GM19397 (cell line): ENCODE measurements around the gene ADARB1.

ENCODE experiments used
- ATAC-seq: cut with Tn5 transposase; IDR thresholded peaks from one replicate; pipeline ENCODE4 v1.9.1; 2021; ENCODE audit warnings: mild to moderate bottlenecking, moderate library complexity; ENCODE audit not compliant: unreplicated experiment

Gene ADARB1

DNA sequence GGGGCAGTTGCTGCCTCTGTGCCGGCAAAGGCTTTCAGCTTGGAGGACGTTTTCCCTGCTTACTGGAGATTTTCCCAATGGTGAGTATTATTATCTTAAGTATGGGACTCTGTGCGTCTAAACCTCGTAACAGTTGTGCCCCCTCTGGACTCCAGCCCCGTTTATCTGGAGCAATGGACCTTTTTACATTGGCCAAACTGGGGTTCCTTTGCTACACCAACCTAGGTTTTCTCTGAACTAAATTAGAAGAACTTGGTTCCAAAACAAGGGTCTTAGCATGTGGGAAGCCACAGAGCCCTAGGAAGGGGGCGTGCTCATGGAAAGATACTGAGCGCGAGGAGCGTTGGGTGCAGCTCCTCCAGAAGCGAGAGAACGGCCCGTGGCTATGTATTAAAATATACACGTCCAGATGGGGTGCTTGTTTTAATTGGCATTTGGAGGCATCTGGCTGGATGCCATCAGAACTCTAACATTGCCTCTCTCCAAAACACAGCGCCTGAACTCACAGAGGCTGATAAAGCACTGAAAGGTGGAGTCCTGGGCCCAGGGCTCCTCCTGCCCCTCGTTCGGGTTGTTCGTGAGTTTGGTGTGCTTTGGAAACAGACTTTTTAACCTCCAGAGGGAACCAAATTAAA, 184.9 kb downstream of the ADARB1 start:
- ATAC-seq = no peak

DNA sequence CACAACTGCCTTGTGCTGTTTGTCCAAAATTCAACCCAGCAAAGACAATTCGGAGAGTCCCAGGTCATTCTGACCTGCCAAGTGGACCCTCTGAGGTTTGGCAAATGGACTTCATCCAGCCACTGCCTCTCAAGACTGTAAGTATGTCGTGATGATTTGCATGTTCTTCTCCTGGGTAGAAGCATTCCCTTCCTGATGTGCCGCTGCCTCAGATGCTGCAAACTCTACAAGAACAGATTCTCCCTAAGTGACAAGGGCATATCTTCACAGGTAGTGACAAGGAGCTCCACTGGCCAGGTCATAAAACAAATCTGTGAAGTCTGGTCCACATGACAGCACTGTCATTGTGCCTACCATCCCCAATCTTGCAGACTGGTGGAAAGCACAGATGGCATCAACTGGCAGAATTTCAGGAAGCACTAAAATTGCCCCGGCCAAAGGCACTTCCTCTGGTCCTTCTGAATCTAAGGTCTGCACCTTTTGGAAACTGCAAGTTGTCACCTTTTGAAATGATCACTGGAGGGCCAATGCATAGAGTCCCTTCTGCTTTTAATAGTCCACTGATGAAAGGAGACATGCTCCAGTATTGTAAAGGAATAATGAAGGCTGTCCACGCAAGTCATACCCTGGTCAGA, 185.9 kb downstream of the ADARB1 start:
- ATAC-seq = no peak

DNA sequence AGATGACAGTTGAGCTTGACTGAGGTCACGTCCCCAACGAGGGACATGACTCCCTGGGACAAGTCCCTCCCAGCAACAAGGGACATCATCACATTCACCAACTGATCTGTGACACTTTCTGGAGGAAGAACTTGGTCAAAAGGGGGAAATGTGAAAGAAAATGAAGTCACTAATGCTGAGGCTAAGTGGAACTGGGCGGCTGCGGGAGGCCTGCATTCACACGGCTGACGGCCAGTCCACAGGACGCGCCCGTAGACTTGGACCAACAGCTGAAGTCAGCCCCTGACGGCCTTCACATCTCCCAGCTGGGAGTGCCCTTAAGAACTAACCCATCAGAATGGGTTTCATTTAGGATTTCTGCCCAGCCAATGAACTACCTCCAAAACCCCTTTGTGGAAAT, 186.7 kb downstream of the ADARB1 start:
- no peak for ATAC-seq

- ATAC-seq = no peak
These were observed 187.7 kb downstream of the ADARB1 start for GRCh38 chr21:45262041-45262581.

DNA sequence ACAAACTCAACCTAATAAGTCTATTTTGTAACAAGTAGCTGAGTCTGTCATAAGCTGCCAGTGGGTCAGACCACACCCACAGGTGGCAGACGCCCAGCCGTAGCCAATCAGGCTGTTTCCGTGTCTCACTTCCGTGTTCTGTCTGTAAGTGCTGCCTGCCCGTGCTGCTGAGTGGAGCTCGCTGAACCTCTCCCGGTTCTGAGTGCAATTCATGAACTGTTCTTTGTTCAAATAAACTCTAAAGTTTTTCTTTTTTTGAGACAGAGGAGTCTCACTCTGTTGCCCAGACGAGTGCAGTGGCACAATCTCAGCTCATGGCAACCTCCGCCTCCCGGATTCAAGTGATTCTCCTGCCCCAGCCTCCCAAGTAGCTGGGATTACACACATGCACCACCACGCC, 188.2 kb downstream of the ADARB1 start:
- no peak for ATAC-seq

GRCh38 chr21:45263534-45263933, 189.2 kb downstream of the ADARB1 start:
- no peak for ATAC-seq

- no peak for ATAC-seq
These were observed 189.9 kb downstream of the ADARB1 start for GRCh38 chr21:45264146-45264911.

GRCh38 chr21:45264912-45265515, 190.6 kb downstream of the ADARB1 start:
- no peak for ATAC-seq

- ATAC-seq = no peak
These were observed 191.5 kb downstream of the ADARB1 start for GRCh38 chr21:45265721-45266517.

GRCh38 chr21:45266518-45267389, 192.4 kb downstream of the ADARB1 start:
- ATAC-seq = no peak

DNA sequence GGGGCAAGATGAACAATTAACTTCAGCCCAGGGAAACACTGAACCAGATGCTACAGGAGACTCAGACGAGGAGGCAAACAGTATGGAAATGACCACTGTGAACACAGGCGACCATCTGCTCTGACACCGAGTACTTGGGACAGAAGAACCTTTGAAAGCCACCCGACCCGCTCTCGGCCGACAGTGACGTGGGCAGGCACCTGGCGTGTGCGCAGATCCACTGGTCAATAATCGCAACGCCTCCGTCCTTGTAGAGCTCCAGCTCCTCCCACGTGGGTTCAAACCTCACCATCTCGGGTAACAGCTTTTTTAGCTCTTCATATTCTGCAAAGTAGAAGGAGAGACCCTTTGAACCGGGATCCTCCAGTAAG, 193.0 kb downstream of the ADARB1 start:
- ATAC-seq = no peak

GRCh38 chr21:45269861-45270260, 195.5 kb downstream of the ADARB1 start:
- ATAC-seq = no peak

- ATAC-seq = no peak
These were observed 196.0 kb downstream of the ADARB1 start for GRCh38 chr21:45270306-45270821.
